Stimulated activated CD8-positive, alpha-beta memory T cell treated with anti-CD3 and anti-CD28 coated beads, Interleukin-12 subunit alpha, Interleukin-12 subunit beta, amount 100 ng/mL, for 24 hours (primary cell): Measurements from ENCODE around the gene UNKL.
A peak's percentile ranks its signal among the peaks of the same experiment; 100 is the strongest.

ENCODE experiments used
- DNase-seq: peaks from one replicate; pipeline ENCODE4 v3.0.0-alpha.2; 2020; ENCODE audit errors: extremely low read depth

Gene UNKL

DNA sequence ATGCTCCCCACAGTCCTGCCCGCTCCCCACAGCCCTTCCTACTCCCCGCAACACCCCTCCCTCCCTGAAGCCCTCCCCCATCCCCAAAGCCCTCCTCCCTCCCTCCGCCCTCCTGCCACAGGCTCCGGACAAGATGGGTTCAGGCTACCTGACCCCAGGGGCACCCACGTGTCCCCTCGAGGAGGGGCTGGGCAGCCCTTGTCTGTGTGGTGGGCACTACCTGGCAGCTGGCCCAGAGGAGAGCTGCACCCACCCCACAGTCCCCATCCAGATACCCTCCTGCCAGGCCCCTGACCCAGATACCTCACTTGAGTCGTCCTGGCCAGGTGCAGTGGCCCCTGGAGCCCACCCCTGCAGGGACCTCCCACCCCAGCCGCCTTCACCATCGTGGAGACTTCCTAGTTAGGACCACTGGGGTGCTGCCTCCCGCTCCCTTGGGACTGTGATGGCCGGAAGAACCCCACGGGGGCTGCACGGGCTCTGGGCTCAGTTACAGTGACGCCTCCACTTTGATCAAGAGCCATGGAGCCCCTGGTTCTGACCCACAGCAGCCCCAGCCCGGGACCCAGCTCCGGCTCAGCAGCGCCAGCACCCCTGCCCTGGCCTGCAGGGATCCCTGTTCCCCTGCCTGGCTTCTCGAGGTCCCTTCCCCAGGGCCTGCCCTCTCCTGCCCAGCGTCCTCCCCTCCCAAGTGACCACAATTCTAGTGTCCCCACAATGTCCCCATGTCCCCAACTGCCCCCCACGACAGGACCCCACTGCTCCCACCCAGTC lies 17.2 kb upstream of the UNKL start:
- no peak for DNase-seq

DNA sequence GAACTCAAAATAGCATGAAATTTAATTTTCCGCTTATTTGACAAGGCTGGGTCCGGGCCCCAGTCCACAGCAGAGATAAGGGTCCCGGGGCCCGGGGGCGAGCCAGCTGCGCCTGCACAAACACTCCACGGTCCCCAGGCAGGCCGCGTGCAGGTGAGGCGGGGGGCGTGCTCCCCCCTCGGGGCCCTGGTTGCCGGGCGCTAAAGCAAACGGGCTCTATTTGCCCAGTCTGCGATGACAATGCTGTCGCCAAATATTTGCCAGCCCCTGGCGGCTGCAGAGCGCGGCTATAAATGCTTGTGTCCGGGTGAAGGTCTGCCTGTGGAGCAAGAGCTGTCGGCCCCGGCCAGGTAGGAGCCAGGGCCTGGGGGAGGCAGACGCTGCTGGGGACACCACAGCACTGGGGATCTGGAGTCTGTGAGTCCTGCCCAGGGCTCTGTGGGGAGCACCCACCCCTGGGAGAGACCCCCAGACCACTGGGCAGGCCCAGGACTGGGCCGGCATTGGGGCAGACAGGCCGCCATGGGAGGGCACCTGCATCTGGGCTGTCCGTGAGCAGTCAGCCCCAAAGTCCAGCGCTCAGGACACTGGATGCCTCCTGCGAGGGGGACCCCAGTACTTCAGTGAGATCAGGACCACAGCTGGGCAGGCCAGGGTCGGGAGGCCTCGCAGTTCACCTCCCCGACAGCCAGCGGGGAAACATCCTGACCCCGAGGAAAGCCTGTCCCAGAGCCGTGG lies 16.4 kb upstream of the UNKL start, which contains the start of gene PERCC1:
PERCC1 (plus strand) TSS at position 320 of the 738 bp plus-strand sequence. CDS start 1,516 bp downstream, outside the sequence.
- DNase-seq: no peak

DNA sequence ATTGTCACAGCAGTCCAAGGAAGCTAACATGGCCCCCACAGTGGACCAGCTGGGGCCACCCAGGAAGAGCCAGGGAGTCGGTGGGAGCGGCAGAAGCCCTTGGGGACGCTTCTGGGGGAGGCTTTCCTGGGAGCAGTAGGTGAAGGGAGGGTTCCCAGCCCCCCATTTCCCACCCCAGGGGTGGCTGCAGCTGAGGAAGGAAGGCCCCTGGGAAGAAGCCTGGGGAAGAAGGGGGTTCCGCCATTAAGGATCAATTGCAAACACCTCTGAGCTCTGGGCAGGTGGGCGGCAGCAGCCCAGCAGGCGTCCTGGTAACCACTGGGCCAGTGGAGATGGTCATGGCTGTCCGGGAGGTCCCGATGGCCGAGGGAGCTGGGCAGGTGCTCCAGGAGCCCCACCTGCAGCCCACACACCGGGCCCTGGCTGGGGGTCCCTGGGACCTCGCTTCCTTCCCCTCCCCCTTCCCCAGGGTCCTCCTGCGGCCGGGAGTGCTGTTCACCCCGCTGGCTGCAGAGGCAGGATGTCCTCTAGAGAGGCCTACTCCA lies 15.8 kb upstream of the UNKL start:
- DNase-seq: no peak

DNA sequence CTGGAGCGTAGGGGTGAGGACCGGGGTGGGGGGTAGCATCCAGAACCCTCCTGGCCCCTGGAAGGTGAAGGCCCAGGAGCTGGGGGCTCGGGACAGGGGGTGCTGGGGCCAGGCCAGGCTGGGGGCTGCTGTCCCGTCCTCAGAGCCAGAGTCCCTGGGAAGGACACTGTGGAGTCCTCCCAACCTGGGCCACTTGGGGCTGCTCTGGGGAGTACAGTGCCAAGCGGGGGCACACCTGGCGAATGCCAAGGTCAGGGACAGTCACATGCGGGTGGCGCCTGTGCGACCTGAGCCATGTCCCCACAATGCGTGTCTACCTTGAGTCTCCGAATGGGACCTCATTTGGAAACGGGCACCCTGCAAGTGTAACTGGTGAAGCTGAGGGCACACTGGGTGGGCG lies 15.1 kb upstream of the UNKL start:
- DNase-seq: no peak

DNA sequence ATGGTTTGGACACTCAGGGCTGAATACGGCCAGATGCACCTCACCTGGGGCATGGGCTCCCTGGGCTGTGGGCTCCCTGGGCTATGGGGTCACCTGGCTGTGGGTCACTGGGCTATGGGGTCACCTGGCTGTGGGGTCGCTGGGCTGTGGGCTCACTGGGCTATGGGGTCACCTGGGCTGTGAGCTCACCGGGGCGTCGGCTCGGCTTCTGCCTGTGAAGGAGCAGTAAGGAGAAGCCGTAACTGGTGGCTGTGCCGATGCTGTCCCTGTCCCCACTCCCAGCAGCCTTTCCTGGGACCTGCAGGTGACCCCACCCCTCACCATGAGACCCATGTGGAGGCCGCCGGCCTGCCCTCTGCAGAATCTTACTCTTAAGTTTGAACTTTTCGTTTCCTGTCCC lies 14.5 kb upstream of the UNKL start:
- DNase-seq: no peak

DNA sequence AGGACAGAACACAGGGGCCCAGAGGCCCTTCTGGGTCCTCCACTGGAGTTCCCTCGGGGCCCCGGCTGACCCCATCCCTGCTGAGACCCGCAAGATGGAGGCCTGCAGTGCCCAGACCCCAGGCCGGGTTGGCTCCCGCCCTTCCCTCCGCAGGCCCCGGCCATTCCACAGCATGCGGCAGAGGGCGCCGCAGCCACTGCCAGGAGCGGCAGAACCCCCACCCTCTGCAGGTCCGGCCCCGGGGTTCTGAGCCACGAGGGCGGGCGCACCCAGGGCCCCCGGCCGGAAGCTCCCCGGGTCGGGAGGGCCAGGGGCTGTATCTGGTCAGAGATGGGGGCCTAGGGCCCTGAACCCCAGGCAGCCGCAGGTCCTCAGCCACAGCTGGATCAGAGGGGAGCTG lies 14.0 kb upstream of the UNKL start:
- DNase-seq: no peak

DNA sequence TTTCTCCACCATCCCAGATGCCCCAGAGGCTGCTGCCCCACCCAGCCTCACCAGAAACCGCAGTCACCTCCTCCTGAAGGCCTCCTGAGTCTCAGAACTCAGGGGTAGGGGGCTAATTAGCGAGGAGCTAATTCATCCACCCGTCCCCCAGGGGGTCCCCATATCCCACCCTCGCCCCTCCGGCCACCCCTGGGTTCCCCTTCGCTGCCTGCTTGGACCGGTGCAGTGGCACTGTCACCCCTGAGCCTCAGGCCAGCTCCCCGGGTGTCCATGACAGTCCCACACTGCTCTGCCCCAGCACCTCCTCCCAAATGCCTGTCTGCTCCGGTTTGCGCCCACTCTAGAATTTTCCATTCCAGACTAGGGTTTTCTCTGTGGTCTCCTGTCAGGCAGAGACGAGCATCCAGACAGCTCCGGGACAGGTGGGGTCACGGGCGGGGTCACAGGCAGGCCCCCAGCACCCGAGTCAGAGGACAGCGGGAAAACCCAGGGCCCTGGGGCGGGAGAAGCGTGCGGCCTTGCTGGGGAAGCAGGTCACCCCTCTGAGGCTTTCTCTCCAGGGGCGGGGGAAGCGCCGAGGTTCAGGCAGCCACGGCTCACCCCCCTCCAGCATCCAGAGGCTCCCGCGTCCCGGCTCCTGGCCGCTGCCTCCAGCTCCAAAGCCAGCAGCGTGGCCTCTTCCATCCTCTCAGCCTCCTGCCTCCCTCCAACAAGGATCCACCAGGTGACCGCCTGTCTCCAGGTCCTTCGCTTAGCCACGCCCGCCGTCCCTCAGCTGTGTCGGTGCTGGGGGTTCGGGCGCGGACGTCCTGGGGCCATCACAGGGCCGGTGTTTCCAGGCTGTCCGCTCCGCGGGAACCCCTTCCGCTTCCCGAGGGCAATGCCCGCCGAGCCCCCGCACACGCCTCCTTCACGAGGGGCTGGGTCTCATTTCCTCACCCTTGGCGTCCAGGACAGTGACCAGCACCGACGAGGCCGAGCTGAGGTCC lies 13.3 kb upstream of the UNKL start:
- no peak for DNase-seq

DNA sequence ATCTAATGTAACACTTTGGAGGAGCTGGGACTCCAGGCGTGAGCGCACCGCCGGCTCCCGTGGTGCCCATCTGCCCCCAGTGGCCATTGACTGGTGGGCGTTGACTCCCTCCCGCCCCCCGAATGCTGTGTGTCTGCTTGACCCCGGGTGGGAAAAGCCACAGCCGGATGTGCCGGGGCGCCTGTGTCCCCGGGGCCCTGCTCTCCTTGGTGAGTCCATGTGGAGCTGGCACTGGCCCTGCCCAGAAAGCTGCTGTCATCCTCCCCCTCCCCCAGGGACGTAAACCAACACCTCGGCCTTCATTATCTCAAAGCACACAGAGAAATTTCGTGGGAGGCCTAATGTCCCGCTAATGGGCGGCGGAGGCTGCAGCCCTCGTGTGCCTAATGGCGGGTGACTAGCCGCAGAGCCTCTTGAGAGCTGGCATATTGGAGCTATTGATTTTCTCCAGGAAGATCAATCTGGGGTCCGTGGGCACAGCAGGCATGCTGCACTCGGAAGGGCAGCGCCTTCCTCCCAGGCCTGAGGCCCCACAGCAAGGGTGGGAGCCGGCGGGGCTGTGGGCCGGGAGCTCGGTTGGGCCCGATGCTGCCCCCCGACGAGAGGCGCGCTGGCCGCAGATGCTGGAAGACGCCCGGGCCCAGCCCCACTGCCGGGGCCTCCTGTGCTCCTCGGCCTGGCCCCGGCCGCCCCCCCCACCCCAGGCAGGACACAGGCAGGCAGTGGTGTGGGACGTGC lies 12.4 kb upstream of the UNKL start:
- no peak for DNase-seq

DNA sequence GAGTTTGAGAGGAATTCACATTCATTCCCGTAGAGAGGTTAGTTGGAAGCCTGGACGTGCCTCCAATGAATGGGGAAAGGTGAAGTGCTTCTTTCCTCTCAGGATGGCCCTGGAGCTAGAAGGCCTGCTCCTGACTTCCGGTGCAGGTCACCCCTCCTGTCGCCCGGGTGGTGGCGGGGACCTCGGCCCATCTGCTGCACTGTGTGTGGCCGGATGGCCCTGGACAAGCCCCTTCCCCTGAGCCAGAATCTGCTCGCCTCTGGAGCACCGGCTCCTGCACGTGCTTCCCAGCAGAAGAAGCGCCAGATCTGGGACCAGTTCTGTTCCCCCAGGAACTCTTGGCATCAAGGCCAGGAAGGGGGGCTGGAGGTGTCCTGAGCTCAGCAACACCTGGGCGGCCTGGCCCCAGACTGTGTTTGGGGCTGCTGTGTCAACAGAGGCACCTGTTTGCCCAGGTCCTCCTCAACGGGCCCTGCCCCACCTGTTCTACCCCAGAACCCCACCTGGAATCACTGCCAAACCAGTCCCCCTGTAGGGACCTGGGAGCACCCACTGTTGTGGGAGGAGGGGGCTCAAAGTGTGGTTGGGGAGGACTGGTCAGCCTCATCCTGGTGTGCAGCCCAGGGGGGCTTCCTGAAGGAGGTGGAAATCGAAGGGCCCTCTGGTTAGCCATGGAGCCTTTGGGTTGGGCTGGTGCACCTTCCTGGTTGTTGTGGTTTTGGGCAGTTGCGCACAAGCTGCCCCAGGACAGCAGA lies 11.3 kb upstream of the UNKL start:
- DNase-seq: no peak

DNA sequence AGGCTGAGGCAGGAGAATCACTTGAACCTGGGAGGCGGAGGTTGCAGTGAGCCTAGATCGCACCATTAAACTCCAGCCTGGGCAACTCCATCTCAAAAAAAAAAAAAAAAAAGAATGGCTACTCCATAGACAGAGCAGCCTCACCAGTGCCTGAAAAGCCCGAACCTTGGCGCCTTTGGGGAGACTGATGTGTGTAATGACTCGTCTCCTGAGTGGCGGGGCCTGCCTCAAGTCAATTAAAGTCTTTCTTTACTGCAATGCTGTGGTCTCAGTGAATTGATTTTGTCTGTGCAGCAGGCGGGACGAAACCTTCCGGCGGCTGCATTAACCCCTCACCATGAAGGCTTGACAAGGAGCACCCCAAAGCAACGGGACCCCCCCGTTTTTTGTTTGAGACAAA lies 9.5 kb upstream of the UNKL start:
- no peak for DNase-seq

DNA sequence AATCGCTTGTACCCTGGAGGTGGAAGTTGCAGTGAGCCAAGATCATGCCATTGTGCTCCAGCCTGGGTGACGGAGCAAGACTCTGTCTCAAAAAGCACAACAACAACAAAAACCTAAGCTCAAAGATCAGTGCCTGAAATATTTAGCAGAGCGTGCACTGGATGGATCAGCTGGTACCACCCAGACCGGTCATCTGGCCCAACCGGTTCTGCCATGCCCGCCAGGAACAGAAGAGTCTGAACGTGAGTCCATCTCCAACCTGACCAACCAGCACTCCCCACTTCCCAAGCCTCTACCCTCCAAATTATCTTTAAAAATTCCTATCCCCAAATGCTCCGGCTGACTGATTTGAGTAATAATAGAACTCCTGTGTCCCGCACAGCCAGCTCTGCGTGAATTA lies 7.6 kb upstream of the UNKL start:
- DNase-seq: no peak

DNA sequence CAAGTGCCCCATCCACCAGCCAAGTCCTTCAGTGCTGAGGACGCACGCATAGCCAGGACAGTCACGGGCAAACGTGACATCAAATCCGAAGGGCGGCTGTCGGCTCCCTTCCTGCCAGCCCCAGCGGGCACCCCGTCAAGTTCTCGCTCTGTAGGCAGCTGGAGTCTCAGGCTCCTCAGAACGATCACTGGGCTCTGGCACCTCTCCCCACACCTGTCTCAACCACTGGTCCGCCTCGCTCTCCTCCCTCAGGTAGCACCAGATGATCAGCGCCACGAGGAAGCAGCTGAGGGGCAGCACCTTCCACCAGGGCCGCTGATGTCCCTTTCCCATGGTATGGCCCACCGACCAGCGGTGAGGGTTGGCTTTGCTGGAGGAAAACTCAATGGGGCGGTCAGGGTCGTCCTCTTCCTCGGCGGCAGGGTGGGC lies 5.6 kb upstream of the UNKL start:
- DNase-seq: no peak

DNA sequence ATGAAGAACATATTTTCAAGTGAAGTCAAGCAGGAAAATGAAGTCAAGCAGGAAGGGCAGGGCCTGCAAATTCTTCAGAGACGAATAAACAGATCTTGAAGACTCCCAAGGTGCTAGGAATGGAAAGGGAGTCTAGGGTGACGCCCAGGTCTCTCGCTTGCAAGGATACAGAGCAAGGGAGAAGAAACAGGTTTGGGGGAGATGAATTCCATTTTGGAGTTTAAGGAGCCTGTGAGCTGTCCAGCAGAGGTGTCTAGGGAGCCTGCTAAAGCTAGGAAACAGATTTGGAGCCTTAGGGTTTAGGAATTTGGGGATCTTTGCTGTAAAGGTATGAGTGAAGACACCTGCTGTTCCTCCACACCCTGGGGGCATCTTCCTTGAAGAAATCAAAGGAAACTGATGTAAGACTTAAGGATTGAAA lies 2.0 kb upstream of the UNKL start:
- DNase-seq: no peak

DNA sequence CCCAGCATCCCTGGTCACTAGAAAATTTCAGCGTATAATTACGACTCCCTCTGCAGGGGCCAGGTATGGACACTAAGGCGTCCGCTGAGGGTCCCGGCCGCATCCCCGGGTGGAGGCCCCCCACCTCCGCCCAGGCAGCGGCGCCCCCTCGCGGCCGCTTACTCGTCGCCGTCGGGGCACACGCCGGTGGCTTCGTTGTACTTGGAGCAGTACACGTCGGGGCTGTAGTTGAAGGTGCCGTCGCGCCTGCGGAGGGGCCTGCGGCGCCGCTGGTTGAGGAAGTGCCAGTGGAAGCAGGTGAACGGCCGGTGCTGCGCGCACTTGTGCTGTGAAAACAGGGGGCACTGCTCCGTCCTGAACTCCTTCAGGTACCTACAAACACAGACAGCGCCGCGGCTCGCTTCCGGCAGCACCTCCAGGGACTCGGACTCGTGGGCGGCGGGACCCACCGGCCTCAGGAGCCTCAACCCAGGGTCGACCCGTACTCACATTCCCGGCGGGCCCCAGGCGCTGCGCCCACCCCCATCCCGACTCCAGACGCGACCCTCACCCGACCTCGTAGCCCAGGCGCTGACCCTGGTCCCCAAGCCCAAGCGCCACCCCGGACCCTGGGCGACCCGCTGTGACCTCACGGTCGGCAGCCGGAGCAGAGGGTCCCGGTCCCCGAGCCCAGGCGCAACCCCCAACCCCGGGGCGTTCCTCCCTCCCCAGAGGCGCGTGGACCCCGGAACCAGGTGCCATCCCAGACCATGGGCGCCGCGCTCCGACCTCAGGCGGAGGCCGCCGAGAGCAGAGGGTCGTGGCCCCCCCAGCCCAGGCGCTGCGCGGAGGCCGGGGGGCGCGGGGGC lies 596 bp downstream of the UNKL start:
- no peak for DNase-seq

DNA sequence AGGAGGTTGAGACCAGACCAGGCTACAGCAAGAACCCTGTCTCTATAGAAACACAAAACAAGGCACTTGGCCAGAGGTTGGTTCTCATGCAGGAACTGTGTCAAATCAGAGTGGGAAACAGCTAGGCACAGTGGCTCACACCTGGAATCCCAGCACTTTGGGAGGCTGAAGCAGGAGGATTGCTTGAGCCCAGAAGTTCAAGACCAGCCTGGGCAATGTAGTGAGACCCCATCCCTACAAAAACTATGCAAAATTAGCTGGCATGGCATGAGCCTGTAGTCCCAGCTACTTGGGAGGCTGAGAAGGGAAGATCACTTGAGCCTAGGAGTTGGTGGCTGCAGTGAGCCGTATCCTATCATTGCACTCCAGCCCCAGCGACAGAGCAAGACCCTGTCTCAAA lies 1.7 kb downstream of the UNKL start:
- DNase-seq: no peak

DNA sequence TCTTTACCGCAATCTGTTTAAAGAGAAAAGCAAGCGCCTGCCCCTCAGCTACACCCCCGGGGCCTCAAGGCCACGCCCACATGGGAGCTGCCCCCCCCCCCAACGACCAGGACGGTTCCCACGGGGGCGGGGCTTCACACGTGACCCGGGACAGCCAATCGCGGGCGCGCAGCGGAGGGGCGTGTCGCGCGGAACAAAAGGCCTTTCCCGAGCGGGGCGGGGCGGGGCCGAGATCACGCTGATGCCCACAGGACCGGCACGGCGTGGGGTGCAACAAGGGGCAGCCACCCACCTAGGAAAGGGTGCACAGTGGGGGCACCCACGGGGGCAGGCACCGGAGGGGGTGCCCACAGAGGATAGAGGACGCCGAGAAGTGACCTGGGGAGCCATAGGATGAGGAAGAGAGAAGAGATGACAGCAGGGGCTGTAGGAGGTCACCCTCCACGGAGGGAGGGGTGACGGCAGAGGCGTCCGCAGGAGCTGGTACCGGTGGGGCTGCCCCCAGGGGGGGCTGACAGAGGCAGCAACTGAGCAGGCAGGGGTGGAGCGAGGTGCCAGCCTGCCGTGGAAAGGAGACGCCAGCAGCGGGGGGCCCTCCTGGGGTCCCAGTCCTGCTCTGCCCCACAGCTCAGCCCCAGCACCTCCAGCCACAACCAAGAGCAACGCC lies 6.2 kb downstream of the UNKL start:
- peak; percentile 84 for DNase-seq

DNA sequence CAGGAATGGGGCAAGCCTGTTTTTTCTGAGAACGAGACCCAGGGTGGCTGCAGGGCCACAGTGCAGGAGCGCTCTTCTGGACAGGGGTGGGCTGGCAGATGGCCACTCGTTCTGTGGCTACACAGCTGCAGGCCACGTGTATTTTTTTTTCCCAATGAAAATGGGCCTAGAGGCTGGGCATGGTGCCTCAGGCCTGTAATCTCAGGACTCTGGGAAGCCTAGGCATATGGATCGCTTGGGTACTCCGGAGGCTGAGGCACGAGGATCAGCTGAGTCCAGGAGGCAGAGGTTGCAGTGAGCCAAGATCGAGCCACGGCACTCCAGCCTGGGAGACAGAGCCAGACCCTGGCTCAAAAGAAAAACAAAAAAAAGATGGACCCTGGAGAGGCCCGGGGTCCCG lies 6.8 kb downstream of the UNKL start:
- DNase-seq: no peak

DNA sequence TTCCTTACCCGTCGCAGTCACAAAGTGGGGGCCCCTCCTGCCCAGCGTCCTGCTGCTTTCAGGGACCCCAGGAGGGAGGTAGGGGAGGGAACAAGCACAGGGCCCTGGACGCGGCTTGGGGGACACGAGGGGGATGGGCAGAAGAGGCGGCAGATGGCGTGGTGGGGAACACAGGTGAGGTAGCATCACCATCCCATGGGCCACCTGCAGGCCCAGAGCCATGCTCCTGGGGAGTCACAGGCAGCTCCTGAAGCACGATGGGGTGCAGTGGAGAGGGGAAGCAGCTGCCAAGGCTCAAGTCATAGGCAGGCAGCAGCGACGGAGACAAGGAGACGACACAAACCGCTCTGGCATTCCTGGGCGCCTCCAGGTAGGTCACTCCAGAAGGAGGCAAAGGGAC lies 10.8 kb downstream of the UNKL start:
- DNase-seq: no peak

DNA sequence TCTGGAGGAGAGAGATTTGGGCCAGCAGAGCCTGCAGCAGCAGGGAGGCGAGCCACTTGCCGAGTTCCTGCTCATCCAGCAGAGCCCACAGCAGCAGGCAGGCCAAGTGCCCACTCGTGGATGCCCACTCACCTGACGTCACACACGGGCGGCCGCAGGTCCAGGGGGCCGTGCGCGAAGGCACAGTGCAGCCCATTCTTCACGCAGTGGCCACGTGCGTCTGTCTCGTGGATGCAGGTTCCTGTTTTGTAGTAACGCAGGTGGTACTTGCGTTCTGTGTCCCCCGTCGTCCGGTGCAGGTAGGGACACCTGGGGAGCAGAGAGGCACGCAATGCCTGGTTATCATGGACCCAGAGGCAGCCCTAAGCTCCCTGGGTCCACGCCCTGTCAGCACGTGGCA lies 11.5 kb downstream of the UNKL start:
- DNase-seq: no peak
